H9 (cell line): ENCODE data around the gene TAF4B. TPM values are rescaled to one million over a fixed set of nuclear protein-coding genes. Genes with fewer than 3 reads are reported as not detected.

ENCODE experiments used
- DNase-seq: peaks from one replicate; pipeline ENCODE4 v3.0.0-alpha.2; 2017
- H2AFZ ChIP-seq: one replicate; pipeline ENCODE4 v1.6.1; 2013; ENCODE audit warnings: mild to moderate bottlenecking, low read length, control low read depth, moderate library complexity
- H2AK5ac ChIP-seq: 2 replicates; pipeline ENCODE4 v1.6.1; 2013; ENCODE audit warnings: low read length, control low read depth, mixed read lengths; ENCODE audit not compliant: insufficient read length
- H2BK120ac ChIP-seq: one replicate; pipeline ENCODE4 v1.6.1; 2013; ENCODE audit warnings: low read depth, mild to moderate bottlenecking, low read length, control low read depth, inconsistent platforms; ENCODE audit not compliant: poor library complexity, severe bottlenecking
- H2BK12ac ChIP-seq: 2 replicates; pipeline ENCODE4 v1.6.1; 2013; ENCODE audit warnings: low read length, control low read depth, mixed read lengths, low read depth; ENCODE audit not compliant: insufficient read length
- H2BK15ac ChIP-seq: 2 replicates; pipeline ENCODE4 v1.6.1; 2013; ENCODE audit warnings: low read depth, low read length, control low read depth
- H2BK20ac ChIP-seq: one replicate; pipeline ENCODE4 v1.6.1; 2013; ENCODE audit warnings: low read depth, mild to moderate bottlenecking, low read length, control low read depth, inconsistent platforms; ENCODE audit not compliant: poor library complexity, severe bottlenecking
- H2BK5ac ChIP-seq: 2 replicates; pipeline ENCODE4 v1.6.1; 2013; ENCODE audit warnings: low read length, control low read depth, mixed read lengths; ENCODE audit not compliant: insufficient read length
- H3K14ac ChIP-seq: 2 replicates; pipeline ENCODE4 v1.6.1; 2013; ENCODE audit warnings: low read length, control low read depth; ENCODE audit not compliant: insufficient read depth
- H3K18ac ChIP-seq: 2 replicates; pipeline ENCODE4 v1.6.1; 2013; ENCODE audit warnings: low read depth, mild to moderate bottlenecking, mixed read lengths, low read length, control low read depth; ENCODE audit not compliant: insufficient read length
- H3K23ac ChIP-seq: 2 replicates; pipeline ENCODE4 v1.6.1; 2013; ENCODE audit warnings: low read length, control low read depth, mixed read lengths, low read depth; ENCODE audit not compliant: insufficient read length
- H3K23me2 ChIP-seq: 2 replicates; pipeline ENCODE4 v1.6.1; 2013; ENCODE audit warnings: low read depth, mild to moderate bottlenecking, mixed read lengths, low read length, control low read depth; ENCODE audit not compliant: insufficient read length, poor library complexity, severe bottlenecking
- H3K27ac ChIP-seq: 2 replicates; pipeline ENCODE4 v1.5.1; 2013; ENCODE audit warnings: low read length, control low read depth, mixed read lengths, low read depth; ENCODE audit not compliant: insufficient read length
- H3K27me3 ChIP-seq: 2 replicates; pipeline ENCODE4 v1.6.1; 2013; ENCODE audit warnings: low read length, control low read depth, inconsistent platforms; ENCODE audit not compliant: insufficient read depth
- H3K4ac ChIP-seq: 2 replicates; pipeline ENCODE4 v1.6.1; 2013; ENCODE audit warnings: low read depth, mild to moderate bottlenecking, control low read depth, inconsistent platforms, low read length, moderate library complexity
- H3K4me1 ChIP-seq: 2 replicates; pipeline ENCODE4 v1.6.1; 2013; ENCODE audit warnings: low read length, control low read depth, inconsistent platforms; ENCODE audit not compliant: insufficient read depth
- H3K4me2 ChIP-seq: 2 replicates; pipeline ENCODE4 v1.6.1; 2013; ENCODE audit warnings: low read length, control low read depth, mixed read lengths; ENCODE audit not compliant: insufficient read length, insufficient read depth
- H3K56ac ChIP-seq: 2 replicates; pipeline ENCODE4 v1.6.1; 2013; ENCODE audit warnings: low read depth, mild to moderate bottlenecking, mixed read lengths, low read length, control low read depth; ENCODE audit not compliant: insufficient read length
- H3K79me1 ChIP-seq: 2 replicates; pipeline ENCODE4 v1.6.1; 2013; ENCODE audit warnings: low read depth, mild to moderate bottlenecking, moderate library complexity, low read length, control low read depth, inconsistent platforms; ENCODE audit not compliant: insufficient read depth, poor library complexity, severe bottlenecking
- H3K79me2 ChIP-seq: 2 replicates; pipeline ENCODE4 v1.6.1; 2013; ENCODE audit warnings: low read length, control low read depth, inconsistent platforms; ENCODE audit not compliant: insufficient read depth
- H3K9ac ChIP-seq: 2 replicates; pipeline ENCODE4 v1.6.1; 2013; ENCODE audit warnings: low read length, control low read depth, mixed read lengths; ENCODE audit not compliant: insufficient read length; ENCODE audit errors: extremely low read depth
- H3K9me3 ChIP-seq: one replicate; pipeline ENCODE4 v1.6.1; 2013; ENCODE audit warnings: low read depth, low read length, inconsistent platforms; ENCODE audit not compliant: control insufficient read depth
- H3T11ph ChIP-seq: one replicate; pipeline ENCODE4 v1.6.1; 2013; ENCODE audit warnings: mild to moderate bottlenecking, low read length, control low read depth, inconsistent platforms
- H4K20me1 ChIP-seq: one replicate; pipeline ENCODE4 v1.6.1; 2013; ENCODE audit not compliant: control insufficient read depth, insufficient read length, insufficient read depth
- H4K5ac ChIP-seq: 2 replicates; pipeline ENCODE4 v1.6.1; 2013; ENCODE audit warnings: low read depth, mild to moderate bottlenecking, mixed read lengths, low read length, control low read depth; ENCODE audit not compliant: insufficient read length
- H4K8ac ChIP-seq: replicated peaks from 2 replicates; pipeline ENCODE4 v1.6.1; 2013; ENCODE audit warnings: low read length, control low read depth, mixed read lengths, low read depth; ENCODE audit not compliant: insufficient read length
- H4K91ac ChIP-seq: 2 replicates; pipeline ENCODE4 v1.6.1; 2013; ENCODE audit warnings: low read depth, mild to moderate bottlenecking, moderate library complexity, mixed read lengths, low read length, control low read depth; ENCODE audit not compliant: insufficient read length
- H3K27ac Mint-ChIP-seq, 3 experiments: 2 replicates in 2 of 3; 3 replicates in 1 of 3; pipeline ENCODE4 v1.8.0; 2020 to 2021; ENCODE audit warnings: mixed read lengths in 3 of 3, mild to moderate bottlenecking in 1 of 3, moderate library complexity in 1 of 3
- H3K27me3 Mint-ChIP-seq: 2 replicates; pipeline ENCODE4 v1.8.0; 2021; ENCODE audit warnings: low read depth, mild to moderate bottlenecking, moderate library complexity, mixed read lengths
- H3K36me3 Mint-ChIP-seq, 3 experiments: 2 replicates in 2 of 3; 3 replicates in 1 of 3; pipeline ENCODE4 v1.8.0; 2020 to 2021; ENCODE audit warnings: low read depth in 3 of 3, mixed read lengths in 3 of 3; ENCODE audit not compliant: insufficient read depth in 1 of 3
- H3K4me1 Mint-ChIP-seq, 2 experiments: 2 replicates each; pipeline ENCODE4 v1.8.0; 2020; ENCODE audit warnings: mixed read lengths in 2 of 2
- H3K4me3 Mint-ChIP-seq, 2 experiments: 2 replicates in 1 of 2; 3 replicates in 1 of 2; pipeline ENCODE4 v1.8.0; 2020 to 2021; ENCODE audit warnings: mild to moderate bottlenecking in 2 of 2, mixed read lengths in 2 of 2, moderate library complexity in 1 of 2
- H3K9me3 Mint-ChIP-seq, 2 experiments: 2 replicates in 1 of 2; 3 replicates in 1 of 2; pipeline ENCODE4 v1.8.0; 2020; ENCODE audit warnings: mild to moderate bottlenecking in 2 of 2, mixed read lengths in 2 of 2, moderate library complexity in 1 of 2
- CTCF ChIP-seq: fragments of 200-600 bp; sonication (generic); conservative IDR thresholded peaks from 3 replicates; pipeline ENCODE4 v1.8.0; 2021; ENCODE audit warnings: antibody characterized with exemption, mild to moderate bottlenecking
- WGBS: extraction: QIAGEN DNeasy Blood & Tissue Kit; methylation state at CpG from one replicate; pipeline ENCODE4 v1.1.7; 2013; ENCODE audit warnings: missing lambda C conversion rate, low lambda C conversion rate, mixed read lengths; ENCODE audit not compliant: insufficient read length; ENCODE audit errors: extremely low coverage; 5-methylcytosine and 5-hydroxymethylcytosine counted together
- total RNA-seq: library from RNA; stranded (reverse); gene quantifications from 2 replicates; pipeline ENCODE4 v1.2.1, GENCODE V29; 2021

The TAF4B gene
- total RNA-seq, 1 experiment from 2014 or later = 19.8 TPM

GRCh38 chr18:26304511-26304910 is 78.3 kb downstream of the TAF4B start:
- Mint-ChIP-seq H3K9me3 (no peaks in the 10 kb centered on the region), H3K4me3 (no peak overlapping the region), H3K27ac (no peak overlapping the region), H3K36me3 (peaks cover 1 to 7% (median 5%) of the 10 kb centered on the region in 3 experiments; a peak in 5 of 7 replicates), H3K27me3 (no peaks in the 10 kb centered on the region), H3K4me1 (no peaks in the 10 kb centered on the region)
- Histone ChIP-seq H3K14ac (no peak overlapping the region), H3K79me2 (no peaks in the 10 kb centered on the region), H3K27ac (no peak overlapping the region), H4K20me1 (no peaks in the 10 kb centered on the region), H2AFZ (no peak overlapping the region), H2BK20ac (no peak overlapping the region), H3K4me1 (no peaks in the 10 kb centered on the region), H3K27me3 (no peaks in the 10 kb centered on the region), H2BK12ac (no peak overlapping the region), H3K18ac (no peak overlapping the region), H3K9me3 (no peaks in the 10 kb centered on the region), H4K91ac (no peak overlapping the region), H3T11ph (no peak overlapping the region), H2BK5ac (no peak overlapping the region), H2AK5ac (no peak overlapping the region), H2BK15ac (no peak overlapping the region), H2BK120ac (no peak overlapping the region), H3K9ac (no peak overlapping the region), H4K5ac (no peak overlapping the region), H3K4ac (no peak overlapping the region), H3K79me1 (no peaks in the 10 kb centered on the region), H3K23ac (no peak overlapping the region), H4K8ac (no peak overlapping the region), H3K23me2 (no peaks in the 10 kb centered on the region), H3K56ac (no peak overlapping the region), H3K4me2 (no peak overlapping the region)
- DNase-seq = no peak
- WGBS = no CpG with 5 or more reads among the region's 1 CpG
- TF ChIP-seq CTCF = no peak
